ENCODE measurements around the gene L3MBTL3. TPM values are rescaled to one million over a fixed set of nuclear protein-coding genes. Genes with fewer than 3 reads are reported as not detected.

The L3MBTL3 gene
- total RNA-seq, 1 experiment from 2014 or later: 1.7 TPM

- Histone ChIP-seq H3K4me3 (ENCODE audit: low read length) (no peak overlapping the region), H3K27me3 (ENCODE audit: low read length) (no peaks in the 10 kb centered on the region), H3K36me3 (ENCODE audit: insufficient read depth, low read length) (no peaks in the 10 kb centered on the region), H3K9me2 (replicated peaks; ENCODE audit: insufficient read depth, low read length) (no peaks in the 10 kb centered on the region), H3K79me2 (ENCODE audit: low read length) (no peaks in the 10 kb centered on the region), H3K4me2 (ENCODE audit: low read depth, low read length, poor library complexity, severe bottlenecking) (no peak overlapping the region), H3K9ac (ENCODE audit: low read length) (no peak overlapping the region), H3K27ac (ENCODE audit: low read length) (no peak overlapping the region), H2AFZ (ENCODE audit: low read length) (no peak overlapping the region), H4K20me1 (ENCODE audit: insufficient read depth, low read depth, low read length) (no peaks in the 10 kb centered on the region), H3K4me1 (ENCODE audit: low read length) (no peaks in the 10 kb centered on the region), H3K9me3 (ENCODE audit: low read length) (no peaks in the 10 kb centered on the region)
- DNase-seq: no peak
Measured at GRCh38 chr6:129994410-129994809, 24.0 kb upstream of the L3MBTL3 start.

DNA sequence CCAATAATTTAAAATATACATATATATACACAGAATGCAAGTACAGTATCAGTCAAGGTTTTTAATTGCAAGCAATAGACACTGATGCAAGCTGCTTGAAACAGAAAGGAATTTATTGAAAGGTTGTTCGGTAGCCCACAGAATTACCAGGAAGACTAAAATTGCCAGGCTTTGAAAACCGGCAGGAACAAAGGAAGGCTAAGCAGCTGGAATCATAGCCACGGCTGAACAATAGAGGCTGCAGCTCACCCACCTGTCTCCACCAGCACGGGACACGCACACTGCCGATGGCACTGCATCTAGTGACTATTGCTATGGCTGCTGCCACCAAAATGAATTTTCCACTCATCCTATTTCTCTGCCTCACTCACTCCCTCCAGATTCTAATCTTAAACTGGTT, 22.0 kb upstream of the L3MBTL3 start:
- Histone ChIP-seq H3K4me3 (ENCODE audit: low read length) (no peak overlapping the region), H3K27ac (ENCODE audit: low read length) (no peak overlapping the region), H3K79me2 (ENCODE audit: low read length) (no peaks in the 10 kb centered on the region), H3K4me1 (ENCODE audit: low read length) (no peaks in the 10 kb centered on the region), H3K4me2 (ENCODE audit: low read depth, low read length, poor library complexity, severe bottlenecking) (no peak overlapping the region), H4K20me1 (ENCODE audit: insufficient read depth, low read depth, low read length) (no peaks in the 10 kb centered on the region), H2AFZ (ENCODE audit: low read length) (no peak overlapping the region), H3K27me3 (ENCODE audit: low read length) (no peaks in the 10 kb centered on the region), H3K36me3 (ENCODE audit: insufficient read depth, low read length) (no peaks in the 10 kb centered on the region), H3K9me3 (ENCODE audit: low read length) (no peaks in the 10 kb centered on the region), H3K9ac (ENCODE audit: low read length) (no peak overlapping the region), H3K9me2 (replicated peaks; ENCODE audit: insufficient read depth, low read length) (no peaks in the 10 kb centered on the region)
- DNase-seq: no peak

- Histone ChIP-seq H3K4me3 (ENCODE audit: low read length) (no peak overlapping the region), H3K27me3 (ENCODE audit: low read length) (no peaks in the 10 kb centered on the region), H3K4me2 (ENCODE audit: low read depth, low read length, poor library complexity, severe bottlenecking) (no peak overlapping the region), H3K9me2 (replicated peaks; ENCODE audit: insufficient read depth, low read length) (no peaks in the 10 kb centered on the region), H3K4me1 (ENCODE audit: low read length) (no peaks in the 10 kb centered on the region), H2AFZ (ENCODE audit: low read length) (no peak overlapping the region), H3K9ac (ENCODE audit: low read length) (no peak overlapping the region), H3K79me2 (ENCODE audit: low read length) (no peaks in the 10 kb centered on the region), H3K36me3 (ENCODE audit: insufficient read depth, low read length) (no peaks in the 10 kb centered on the region), H3K27ac (ENCODE audit: low read length) (no peak overlapping the region), H4K20me1 (ENCODE audit: insufficient read depth, low read depth, low read length) (no peaks in the 10 kb centered on the region), H3K9me3 (ENCODE audit: low read length) (no peaks in the 10 kb centered on the region)
- DNase-seq: no peak
Measured at GRCh38 chr6:130000526-130001421, 17.6 kb upstream of the L3MBTL3 start.

GRCh38 chr6:130008236-130008873, 10.0 kb upstream of the L3MBTL3 start:
- Histone ChIP-seq H4K20me1 (ENCODE audit: insufficient read depth, low read depth, low read length) (no peaks in the 10 kb centered on the region), H3K4me2 (ENCODE audit: low read depth, low read length, poor library complexity, severe bottlenecking) (no peak overlapping the region), H3K27ac (ENCODE audit: low read length) (no peak overlapping the region), H3K4me1 (ENCODE audit: low read length) (no peaks in the 10 kb centered on the region), H3K9me3 (ENCODE audit: low read length) (no peaks in the 10 kb centered on the region), H3K27me3 (ENCODE audit: low read length) (no peaks in the 10 kb centered on the region), H3K36me3 (ENCODE audit: insufficient read depth, low read length) (no peaks in the 10 kb centered on the region), H3K9me2 (replicated peaks; ENCODE audit: insufficient read depth, low read length) (no peaks in the 10 kb centered on the region), H3K4me3 (ENCODE audit: low read length) (no peak overlapping the region), H2AFZ (ENCODE audit: low read length) (no peak overlapping the region), H3K79me2 (ENCODE audit: low read length) (no peaks in the 10 kb centered on the region), H3K9ac (ENCODE audit: low read length) (no peak overlapping the region)
- no peak for DNase-seq

GRCh38 chr6:130009146-130009545, 9.2 kb upstream of the L3MBTL3 start:
- Histone ChIP-seq H3K9ac (ENCODE audit: low read length) (no peak overlapping the region), H3K4me2 (ENCODE audit: low read depth, low read length, poor library complexity, severe bottlenecking) (no peak overlapping the region), H3K9me2 (replicated peaks; ENCODE audit: insufficient read depth, low read length) (no peaks in the 10 kb centered on the region), H4K20me1 (ENCODE audit: insufficient read depth, low read depth, low read length) (no peaks in the 10 kb centered on the region), H2AFZ (ENCODE audit: low read length) (no peak overlapping the region), H3K4me1 (ENCODE audit: low read length) (no peaks in the 10 kb centered on the region), H3K27me3 (ENCODE audit: low read length) (no peaks in the 10 kb centered on the region), H3K79me2 (ENCODE audit: low read length) (no peaks in the 10 kb centered on the region), H3K4me3 (ENCODE audit: low read length) (no peak overlapping the region), H3K36me3 (ENCODE audit: insufficient read depth, low read length) (no peaks in the 10 kb centered on the region), H3K27ac (ENCODE audit: low read length) (no peak overlapping the region), H3K9me3 (ENCODE audit: low read length) (no peaks in the 10 kb centered on the region)
- no peak for DNase-seq

- Histone ChIP-seq H3K27ac (ENCODE audit: low read length) (no peak overlapping the region), H3K4me2 (ENCODE audit: low read depth, low read length, poor library complexity, severe bottlenecking) (no peak overlapping the region), H3K36me3 (ENCODE audit: insufficient read depth, low read length) (no peaks in the 10 kb centered on the region), H3K9ac (ENCODE audit: low read length) (no peak overlapping the region), H3K79me2 (ENCODE audit: low read length) (no peaks in the 10 kb centered on the region), H4K20me1 (ENCODE audit: insufficient read depth, low read depth, low read length) (no peaks in the 10 kb centered on the region), H3K4me1 (ENCODE audit: low read length) (no peaks in the 10 kb centered on the region), H3K4me3 (ENCODE audit: low read length) (no peak overlapping the region), H2AFZ (ENCODE audit: low read length) (no peak overlapping the region), H3K9me3 (ENCODE audit: low read length) (no peaks in the 10 kb centered on the region), H3K9me2 (replicated peaks; ENCODE audit: insufficient read depth, low read length) (no peaks in the 10 kb centered on the region), H3K27me3 (ENCODE audit: low read length) (no peaks in the 10 kb centered on the region)
- no peak for DNase-seq
Measured at GRCh38 chr6:130010387-130010786, 8.0 kb upstream of the L3MBTL3 start.

- Histone ChIP-seq H3K9ac (ENCODE audit: low read length) (no peak overlapping the region), H3K79me2 (ENCODE audit: low read length) (no peaks in the 10 kb centered on the region), H3K27me3 (ENCODE audit: low read length) (no peaks in the 10 kb centered on the region), H3K4me2 (ENCODE audit: low read depth, low read length, poor library complexity, severe bottlenecking) (no peak overlapping the region), H3K4me3 (ENCODE audit: low read length) (no peak overlapping the region), H4K20me1 (ENCODE audit: insufficient read depth, low read depth, low read length) (no peaks in the 10 kb centered on the region), H3K36me3 (ENCODE audit: insufficient read depth, low read length) (no peaks in the 10 kb centered on the region), H3K9me2 (replicated peaks; ENCODE audit: insufficient read depth, low read length) (no peaks in the 10 kb centered on the region), H3K4me1 (ENCODE audit: low read length) (no peaks in the 10 kb centered on the region), H3K27ac (ENCODE audit: low read length) (no peak overlapping the region), H3K9me3 (ENCODE audit: low read length) (no peaks in the 10 kb centered on the region), H2AFZ (ENCODE audit: low read length) (no peak overlapping the region)
- DNase-seq: no peak
Measured at GRCh38 chr6:130012728-130013127, 5.7 kb upstream of the L3MBTL3 start.

DNA sequence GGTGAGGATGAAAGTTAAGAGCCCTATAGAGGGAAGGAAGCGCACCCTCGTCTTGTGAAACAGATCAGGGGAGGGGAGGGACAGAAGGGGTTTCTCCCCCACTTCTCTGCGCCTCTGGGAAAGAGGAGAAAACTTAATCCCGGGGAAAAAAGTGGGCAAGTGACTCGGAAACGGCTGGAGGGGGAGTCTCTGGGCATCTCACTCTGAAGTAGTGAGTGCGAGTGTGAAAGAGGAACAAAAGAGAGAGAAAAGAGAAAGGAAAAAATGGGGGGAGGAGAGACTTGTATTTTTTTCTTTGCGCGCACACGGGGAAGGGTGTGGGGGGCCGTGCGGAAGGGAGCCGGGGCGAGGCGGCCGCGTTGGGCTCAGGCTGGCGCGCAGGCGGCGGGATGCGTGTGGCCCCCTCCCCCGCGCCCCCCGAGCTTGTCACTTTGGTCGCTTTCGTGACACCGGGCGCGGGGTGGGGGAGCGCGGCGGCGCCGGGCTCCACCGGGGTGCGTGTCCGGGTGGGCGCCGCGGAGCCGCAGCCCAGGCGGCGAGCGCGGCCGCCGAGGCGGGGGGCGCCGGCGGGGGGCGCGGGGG, 454 bp downstream of the L3MBTL3 start:
- Histone ChIP-seq H3K4me3 (ENCODE audit: low read length) (peak overlapping the region; percentile 65), H3K36me3 (ENCODE audit: insufficient read depth, low read length) (no peaks in the 10 kb centered on the region), H3K9me2 (replicated peaks; ENCODE audit: insufficient read depth, low read length) (no peaks in the 10 kb centered on the region), H2AFZ (ENCODE audit: low read length) (peak overlapping the region; percentile 77; the same call in 1 of the 2 replicates), H3K79me2 (ENCODE audit: low read length) (no peaks in the 10 kb centered on the region), H3K9ac (ENCODE audit: low read length) (peak overlapping the region; percentile 59), H3K4me1 (ENCODE audit: low read length) (peaks cover 11% of the 10 kb centered on the region), H4K20me1 (ENCODE audit: insufficient read depth, low read depth, low read length) (no peaks in the 10 kb centered on the region), H3K27ac (ENCODE audit: low read length) (no peak overlapping the region), H3K9me3 (ENCODE audit: low read length) (no peaks in the 10 kb centered on the region), H3K27me3 (ENCODE audit: low read length) (no peaks in the 10 kb centered on the region), H3K4me2 (ENCODE audit: low read depth, low read length, poor library complexity, severe bottlenecking) (peak overlapping the region; percentile 91)
- peak; percentile 57 for DNase-seq

Data from Karpas-422 (cell line).